ENCODE results near the gene RAD18.

The RAD18 gene

GRCh38 chr3:8996216-8996615, 32.9 kb upstream of the RAD18 start:
- ATAC-seq, result no peak
- TF ChIP-seq CSDC2 (CRISPR knock-in tag; IDR thresholded peaks at IDR 0.05) (no peak), TOX (CRISPR knock-in tag; IDR thresholded peaks at IDR 0.05; ENCODE audit: borderline replicate concordance) (no peak), SNAI2 (CRISPR knock-in tag; IDR thresholded peaks at IDR 0.05) (no peak), ZC3H10 (CRISPR knock-in tag; IDR thresholded peaks at IDR 0.05) (no peak), PATZ1 (CRISPR knock-in tag; IDR thresholded peaks at IDR 0.05; ENCODE audit: borderline replicate concordance) (no peak), OSR1 (CRISPR knock-in tag; IDR thresholded peaks at IDR 0.05) (no peak), ZNF70 (CRISPR knock-in tag; IDR thresholded peaks at IDR 0.05) (no peak), CSRNP3 (CRISPR knock-in tag; IDR thresholded peaks at IDR 0.05) (no peak)

GRCh38 chr3:8994226-8994625, 31.0 kb upstream of the RAD18 start:
- no peak for ATAC-seq
- TF ChIP-seq TCF4 (CRISPR knock-in tag; IDR thresholded peaks at IDR 0.05; ENCODE audit: borderline replicate concordance) (no peak), OSR1 (CRISPR knock-in tag; IDR thresholded peaks at IDR 0.05) (no peak), POU6F1 (CRISPR knock-in tag; IDR thresholded peaks at IDR 0.05; ENCODE audit: borderline replicate concordance, low read depth) (no peak), ARNTL (CRISPR knock-in tag; IDR thresholded peaks at IDR 0.05; ENCODE audit: borderline replicate concordance, low read depth) (no peak), TOX (CRISPR knock-in tag; IDR thresholded peaks at IDR 0.05; ENCODE audit: borderline replicate concordance) (no peak), GLIS3 (CRISPR knock-in tag; IDR thresholded peaks at IDR 0.05) (no peak), ZNF565 (CRISPR knock-in tag; conservative IDR thresholded peaks at IDR 0.05; ENCODE audit: low read depth) (no peak), ISL1 (CRISPR knock-in tag; IDR thresholded peaks at IDR 0.05) (no peak), BACH2 (CRISPR knock-in tag; IDR thresholded peaks at IDR 0.05; ENCODE audit: borderline replicate concordance) (no peak), ZNF70 (CRISPR knock-in tag; IDR thresholded peaks at IDR 0.05) (no peak), RARB (CRISPR knock-in tag; IDR thresholded peaks at IDR 0.05) (no peak), ZFP30 (CRISPR knock-in tag; IDR thresholded peaks at IDR 0.05) (no peak), ZFP3 (CRISPR knock-in tag; IDR thresholded peaks at IDR 0.05) (no peak)

- ATAC-seq, result no peak
- TF ChIP-seq ZFP3 (CRISPR knock-in tag; IDR thresholded peaks at IDR 0.05) (no peak), ZC3H10 (CRISPR knock-in tag; IDR thresholded peaks at IDR 0.05) (no peak), PATZ1 (CRISPR knock-in tag; IDR thresholded peaks at IDR 0.05; ENCODE audit: borderline replicate concordance) (no peak), ZNF70 (CRISPR knock-in tag; IDR thresholded peaks at IDR 0.05) (no peak), POU6F1 (CRISPR knock-in tag; IDR thresholded peaks at IDR 0.05; ENCODE audit: borderline replicate concordance, low read depth) (no peak), CSRNP3 (CRISPR knock-in tag; IDR thresholded peaks at IDR 0.05) (no peak), TSHZ2 (CRISPR knock-in tag; IDR thresholded peaks at IDR 0.05) (no peak), SNAI2 (CRISPR knock-in tag; IDR thresholded peaks at IDR 0.05) (no peak), GLIS3 (CRISPR knock-in tag; IDR thresholded peaks at IDR 0.05) (no peak)
Observed at GRCh38 chr3:8993331-8993730, 30.1 kb upstream of the RAD18 start.

Measured in SK-N-SH treated with all-trans-retinoic acid at 6 μM for 48 hours (cell line).